Mucosa of rectum (tissue), 2 donors: ENCODE results near the gene RHEB.

Experiments used
- H3K27ac ChIP-seq, 2 donors: one replicate each; pipeline ENCODE4 v1.7.0; 2013; ENCODE audit warnings: inconsistent platforms in 2 of 2, low read depth in 2 of 2, low read length in 2 of 2
- H3K27me3 ChIP-seq, 2 donors: one replicate each; pipeline ENCODE4 v1.7.0; 2013; ENCODE audit warnings: low read length in 2 of 2; ENCODE audit not compliant: control insufficient read depth in 2 of 2, insufficient read depth in 2 of 2
- H3K36me3 ChIP-seq, 2 donors: one replicate each; pipeline ENCODE4 v1.7.0; 2013; ENCODE audit warnings: low read length in 2 of 2; ENCODE audit not compliant: control insufficient read depth in 2 of 2, insufficient read depth in 2 of 2
- H3K4me1 ChIP-seq, 2 donors: one replicate each; pipeline ENCODE4 v1.7.0; 2013; ENCODE audit warnings: low read length in 2 of 2, mild to moderate bottlenecking in 1 of 2; ENCODE audit not compliant: control insufficient read depth in 2 of 2, insufficient read depth in 2 of 2
- H3K4me3 ChIP-seq, 2 donors: one replicate each; pipeline ENCODE4 v1.7.0; 2013; ENCODE audit warnings: low read length in 2 of 2
- H3K9ac ChIP-seq, 2 donors: one replicate each; pipeline ENCODE4 v1.7.0; 2013; ENCODE audit warnings: low read length in 2 of 2, low read depth in 1 of 2, mild to moderate bottlenecking in 1 of 2
- H3K9me3 ChIP-seq, 2 donors: one replicate each; pipeline ENCODE4 v1.7.0; 2013; ENCODE audit warnings: low read length in 2 of 2; ENCODE audit not compliant: control insufficient read depth in 2 of 2
- donor health status: healthy.
- donor health status: Normal muscosa, but diverticular disease.

Gene RHEB

DNA sequence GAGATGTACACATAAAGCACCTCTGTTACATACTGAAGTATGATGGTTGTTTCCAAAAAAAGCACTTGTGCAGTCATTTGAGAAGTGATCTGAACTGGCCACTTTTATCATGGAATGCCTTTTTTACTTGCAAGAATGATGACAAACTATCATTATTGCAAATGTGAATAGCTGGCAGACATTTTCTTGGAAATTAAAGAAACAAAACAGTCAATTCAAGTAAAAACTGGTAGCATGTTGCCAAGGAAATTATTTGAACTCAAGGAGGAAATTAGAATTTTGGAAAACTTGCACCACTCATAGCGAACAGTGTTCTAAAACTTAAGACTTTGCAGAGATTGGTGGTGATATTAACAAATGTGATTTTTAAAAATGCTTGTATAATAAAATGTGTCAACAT, 6.6 kb downstream of the RHEB start:
- Histone ChIP-seq H3K27ac (no peak overlapping the region), H3K4me3 (no peak overlapping the region), H3K9me3 (no peaks in the 10 kb centered on the region), H3K9ac (no peak overlapping the region), H3K36me3 (no peaks in the 10 kb centered on the region), H3K4me1 (peaks cover 9 to 14% of the 10 kb centered on the region in 2 donors), H3K27me3 (no peaks in the 10 kb centered on the region)

DNA sequence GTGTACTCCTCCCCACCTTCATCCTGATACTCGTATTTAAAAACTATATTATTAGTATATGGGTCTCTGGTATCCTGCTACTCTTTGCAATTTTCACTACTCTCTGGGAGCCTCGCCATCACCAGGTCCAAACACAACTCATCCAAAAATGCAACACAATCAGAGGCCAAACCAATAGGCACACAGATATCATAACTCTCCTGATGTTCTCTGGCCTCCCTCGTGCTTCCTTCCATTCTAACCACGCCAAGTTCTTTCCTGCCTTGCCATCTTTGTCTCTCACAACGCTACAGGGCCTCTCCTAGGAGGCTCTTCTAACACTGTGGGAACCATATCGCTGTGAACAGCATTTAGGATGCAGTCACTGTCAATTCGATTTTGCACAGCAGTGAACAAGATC, 7.3 kb downstream of the RHEB start:
- Histone ChIP-seq H3K9me3 (no peaks in the 10 kb centered on the region), H3K4me1 (peaks cover 1 to 8% of the 10 kb centered on the region in 2 donors), H3K9ac (no peak overlapping the region)

DNA sequence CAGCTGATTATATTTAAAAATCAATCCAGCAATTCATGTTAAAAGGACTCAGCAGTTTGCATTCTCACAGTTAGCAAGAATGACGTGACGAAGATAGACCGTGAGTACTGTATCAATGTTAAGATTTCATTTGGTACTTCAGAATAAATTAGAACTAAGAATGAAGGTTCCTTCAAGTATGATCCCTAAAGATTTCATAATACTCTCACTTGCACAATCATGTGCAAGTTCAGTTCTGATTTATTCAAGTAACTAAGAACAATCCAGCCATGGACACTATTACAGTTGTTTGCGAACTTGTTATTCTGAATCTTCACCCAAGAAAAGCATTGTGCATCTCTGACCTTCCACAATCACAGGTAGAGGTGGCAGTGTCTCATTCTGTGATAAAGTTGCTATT, 7.7 kb downstream of the RHEB start:
- Histone ChIP-seq H3K4me1 (peaks cover 0 to 8% of the 10 kb centered on the region in 2 donors), H3K27me3 (no peaks in the 10 kb centered on the region), H3K36me3 (no peaks in the 10 kb centered on the region), H3K27ac (no peak overlapping the region), H3K4me3 (no peak overlapping the region), H3K9ac (no peak overlapping the region), H3K9me3 (no peaks in the 10 kb centered on the region)

More for the DNA sequence above, 7.3 kb downstream of the RHEB start:
- no peaks in the 10 kb centered on the region for H3K27me3 ChIP-seq
- no peaks in the 10 kb centered on the region for H3K36me3 ChIP-seq
- no peak overlapping the region for H3K4me3 ChIP-seq
- H3K27ac ChIP-seq: no peak overlapping the region

DNA sequence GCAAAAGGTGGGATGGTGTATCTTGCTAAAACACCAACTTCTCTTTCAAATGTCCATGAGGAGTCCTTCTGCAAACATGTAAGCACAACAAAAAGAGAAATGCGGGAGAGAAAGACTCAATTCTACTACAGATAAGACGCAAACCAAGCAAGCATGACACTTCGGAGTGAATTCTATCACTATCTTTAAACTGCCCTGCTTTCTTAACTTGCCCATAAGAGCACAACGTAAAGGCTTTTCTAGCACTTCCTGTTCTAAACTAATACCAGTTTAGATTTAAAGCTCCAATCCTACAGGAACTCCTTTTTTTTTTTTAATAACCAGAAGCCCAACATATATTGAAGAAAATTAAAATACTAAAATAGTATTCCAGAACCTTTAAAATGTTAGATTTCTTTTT, 8.4 kb downstream of the RHEB start:
- Histone ChIP-seq H3K9me3 (no peaks in the 10 kb centered on the region), H3K4me1 (peaks cover 0 to 11% of the 10 kb centered on the region in 2 donors), H3K27ac (no peak overlapping the region), H3K4me3 (no peak overlapping the region), H3K27me3 (no peaks in the 10 kb centered on the region), H3K9ac (no peak overlapping the region), H3K36me3 (no peaks in the 10 kb centered on the region)

DNA sequence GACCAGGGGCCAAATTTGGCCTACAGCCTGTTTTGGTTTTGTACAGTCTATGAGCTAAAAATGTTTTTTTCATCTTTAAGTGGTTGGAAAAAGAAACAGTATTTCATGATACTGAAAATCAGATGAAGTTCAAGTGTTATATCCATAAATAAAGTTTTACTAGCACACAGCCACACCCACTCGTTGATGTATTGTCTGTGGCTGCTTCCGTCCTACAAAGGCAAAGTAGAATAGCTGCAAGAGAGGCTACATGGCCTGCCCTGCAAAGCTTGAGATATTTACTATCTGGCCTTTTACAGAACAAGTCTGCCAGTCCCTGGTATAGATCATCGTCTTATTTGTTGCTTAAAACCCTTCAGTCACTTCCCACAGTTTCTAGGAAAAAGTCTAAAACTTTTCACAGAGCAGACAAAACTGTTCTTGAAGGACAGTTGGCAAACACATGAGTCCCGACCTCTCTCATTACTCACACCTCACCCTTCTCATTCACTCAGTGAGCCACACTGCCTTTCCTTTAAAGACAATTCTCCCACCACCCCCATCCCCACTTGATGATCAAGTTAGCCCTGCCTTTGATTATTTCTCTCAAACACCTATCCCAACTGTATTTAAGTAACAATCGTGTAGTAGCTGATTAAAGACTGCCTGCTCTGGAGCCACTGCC, 9.9 kb downstream of the RHEB start:
- Histone ChIP-seq H3K27me3 (no peaks in the 10 kb centered on the region), H3K4me1 (peaks cover 0 to 11% of the 10 kb centered on the region in 2 donors), H3K9ac (no peak overlapping the region), H3K27ac (no peak overlapping the region), H3K4me3 (no peak overlapping the region), H3K9me3 (no peaks in the 10 kb centered on the region), H3K36me3 (no peaks in the 10 kb centered on the region)

DNA sequence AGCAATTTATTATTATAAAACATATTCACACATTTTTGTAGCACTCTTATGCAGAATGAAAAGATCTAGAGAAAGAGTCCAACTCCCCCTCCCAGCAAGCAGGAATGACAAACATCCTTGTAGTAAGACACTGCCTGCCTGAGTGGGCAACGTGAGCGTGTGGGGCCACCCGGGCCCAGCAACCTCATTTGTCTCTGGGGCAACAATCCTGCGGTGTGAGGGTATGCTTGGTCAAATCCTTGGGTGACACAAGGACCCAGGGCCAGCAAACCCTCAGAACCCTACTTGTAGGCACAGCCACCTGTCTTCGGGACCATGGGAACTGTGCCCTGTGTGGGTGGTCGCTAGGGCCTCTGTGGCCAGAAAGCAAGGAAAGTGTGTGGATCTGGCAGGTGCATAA, 10.7 kb downstream of the RHEB start:
- Histone ChIP-seq H3K36me3 (no peaks in the 10 kb centered on the region), H3K4me3 (no peak overlapping the region), H3K4me1 (peaks cover 0 to 11% of the 10 kb centered on the region in 2 donors), H3K27me3 (no peaks in the 10 kb centered on the region), H3K9ac (no peak overlapping the region), H3K9me3 (no peaks in the 10 kb centered on the region), H3K27ac (no peak overlapping the region)

DNA sequence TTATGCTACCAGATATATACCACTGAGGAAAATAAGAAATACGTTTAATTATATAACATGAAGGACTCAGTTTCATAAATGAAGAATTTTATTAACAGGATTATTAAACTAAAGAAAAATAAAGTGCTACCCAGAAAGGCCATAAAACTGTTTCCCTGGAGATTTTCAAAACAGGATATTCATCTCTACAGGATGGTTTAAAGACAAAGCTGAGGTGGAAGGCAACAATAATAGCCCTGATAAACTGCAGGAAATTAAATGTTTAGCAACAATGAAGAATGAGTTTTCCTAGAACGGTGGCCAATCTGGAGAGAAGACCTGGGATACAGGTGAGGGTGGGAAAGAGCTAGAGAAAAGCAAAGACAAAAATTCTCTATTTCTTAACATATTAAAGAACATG, 11.9 kb downstream of the RHEB start:
- Histone ChIP-seq H3K36me3 (no peaks in the 10 kb centered on the region), H3K27me3 (no peaks in the 10 kb centered on the region), H3K9me3 (no peaks in the 10 kb centered on the region), H3K4me3 (no peak overlapping the region), H3K4me1 (peaks cover 0 to 11% of the 10 kb centered on the region in 2 donors), H3K27ac (no peak overlapping the region), H3K9ac (no peak overlapping the region)

DNA sequence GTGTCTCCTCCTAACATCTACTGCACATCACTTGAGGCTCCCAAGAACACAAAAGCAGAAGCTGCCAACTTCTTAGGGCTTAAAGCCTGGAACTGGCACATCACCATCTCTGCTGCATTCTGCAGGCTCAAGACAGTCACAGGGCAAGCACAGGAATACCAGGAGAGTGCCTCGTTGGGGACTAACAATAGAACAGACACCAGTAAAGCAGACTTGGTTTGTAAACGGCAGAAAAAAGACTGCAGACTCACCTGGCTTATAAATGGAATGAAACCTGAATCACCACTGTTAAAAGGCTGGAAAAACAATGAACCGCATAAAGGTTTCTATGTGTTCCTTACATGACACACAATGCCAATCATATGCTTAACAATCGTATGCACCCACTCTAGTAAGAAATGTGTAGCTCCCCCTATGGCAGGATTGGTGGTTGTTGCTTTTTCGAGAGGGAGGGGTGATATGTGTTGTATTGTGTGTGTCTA, 12.8 kb downstream of the RHEB start:
- no peaks in the 10 kb centered on the region for H3K27me3 ChIP-seq
- no peak overlapping the region for H3K9ac ChIP-seq
- H3K36me3 ChIP-seq: no peaks in the 10 kb centered on the region
- no peaks in the 10 kb centered on the region for H3K9me3 ChIP-seq
- no peak overlapping the region for H3K4me3 ChIP-seq
- peaks cover 0 to 11% of the 10 kb centered on the region in 2 donors for H3K4me1 ChIP-seq
- no peak overlapping the region for H3K27ac ChIP-seq

DNA sequence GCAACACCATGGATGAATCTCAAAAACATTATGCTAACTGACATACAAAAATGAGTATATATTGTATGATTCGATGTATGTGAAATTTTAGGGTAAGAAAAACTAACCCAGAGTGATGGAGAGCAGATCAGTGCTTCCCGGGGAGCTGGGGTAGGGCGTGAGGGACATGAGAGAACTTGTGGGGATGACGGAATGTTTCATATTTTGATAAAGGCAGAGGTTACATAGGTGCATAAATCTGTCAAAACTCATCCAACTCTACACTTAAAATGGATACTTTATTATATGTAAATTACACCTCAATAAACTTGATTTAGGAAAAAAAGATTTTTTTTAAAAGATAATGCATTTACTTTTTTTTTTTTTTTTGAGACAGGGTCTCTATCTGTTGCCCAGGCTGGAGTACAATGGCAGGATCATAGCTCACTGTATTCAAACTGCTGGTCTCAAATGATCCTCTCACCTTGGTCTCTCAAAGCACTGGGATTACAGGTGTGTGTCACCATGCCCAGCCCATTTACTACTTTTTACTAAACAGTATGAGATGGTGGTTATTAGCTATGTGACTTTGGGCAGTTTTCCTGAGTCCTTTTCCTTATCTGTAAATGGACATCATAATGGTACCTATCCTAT, 13.7 kb downstream of the RHEB start:
- Histone ChIP-seq H3K4me1 (peaks cover 0 to 11% of the 10 kb centered on the region in 2 donors), H3K27ac (no peak overlapping the region), H3K27me3 (no peaks in the 10 kb centered on the region), H3K4me3 (no peak overlapping the region), H3K9me3 (no peaks in the 10 kb centered on the region), H3K9ac (no peak overlapping the region), H3K36me3 (no peaks in the 10 kb centered on the region)

DNA sequence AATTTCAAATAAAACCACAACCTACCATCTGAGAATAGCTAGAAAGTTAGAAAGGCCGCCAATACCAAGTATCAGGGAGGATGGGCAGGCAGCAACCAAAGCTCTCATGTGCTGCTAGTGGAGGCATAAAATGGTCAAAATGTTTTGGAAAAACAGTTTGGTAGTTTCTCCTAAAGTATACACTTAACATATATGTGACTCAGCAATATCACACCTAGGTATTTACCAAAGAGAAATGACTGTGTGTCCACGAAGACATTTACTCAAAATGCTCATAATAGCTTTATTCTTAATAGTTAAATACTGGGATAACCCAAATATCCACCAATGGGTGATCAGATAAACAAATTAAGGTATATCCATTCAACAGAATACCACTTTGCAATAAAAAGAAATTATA, 14.3 kb downstream of the RHEB start:
- Histone ChIP-seq H3K9me3 (no peaks in the 10 kb centered on the region), H3K27me3 (no peaks in the 10 kb centered on the region), H3K36me3 (no peaks in the 10 kb centered on the region), H3K9ac (no peak overlapping the region), H3K27ac (no peak overlapping the region), H3K4me3 (no peak overlapping the region), H3K4me1 (peaks cover 0 to 11% of the 10 kb centered on the region in 2 donors)
